ENCODE data around the gene OLFML2B.

GRCh38 chr1:161935264-161935663 is 88.4 kb downstream of the OLFML2B start:
- TF ChIP-seq ZNF610 (tag by site-specific recombination; IDR thresholded peaks at IDR 0.05; ENCODE audit: borderline replicate concordance) (no peak), ZBTB10 (tag by site-specific recombination; IDR thresholded peaks at IDR 0.05) (no peak), KLF16 (tag by site-specific recombination; IDR thresholded peaks at IDR 0.05) (no peak), PRDM1 (tag by site-specific recombination; IDR thresholded peaks at IDR 0.05) (no peak), ZNF777 (tag by site-specific recombination; IDR thresholded peaks at IDR 0.05; ENCODE audit: borderline replicate concordance) (no peak), ATF2 (tag by site-specific recombination; IDR thresholded peaks at IDR 0.05; ENCODE audit: low read depth) (no peak)

Data from HEK293 (cell line).